GM18511 (cell line): ENCODE results near the gene SH3BP1.
"Not testable (repeated sequence)": the region's sequence is repeated elsewhere in the genome, so short reads cannot be mapped to it uniquely, and the experiment has no call there.

Experiments
- ATAC-seq: cut with Tn5 transposase; IDR thresholded peaks from one replicate; pipeline ENCODE4 v1.9.1; 2021; ENCODE audit warnings: mild to moderate bottlenecking, moderate library complexity; ENCODE audit not compliant: unreplicated experiment

Gene SH3BP1

DNA sequence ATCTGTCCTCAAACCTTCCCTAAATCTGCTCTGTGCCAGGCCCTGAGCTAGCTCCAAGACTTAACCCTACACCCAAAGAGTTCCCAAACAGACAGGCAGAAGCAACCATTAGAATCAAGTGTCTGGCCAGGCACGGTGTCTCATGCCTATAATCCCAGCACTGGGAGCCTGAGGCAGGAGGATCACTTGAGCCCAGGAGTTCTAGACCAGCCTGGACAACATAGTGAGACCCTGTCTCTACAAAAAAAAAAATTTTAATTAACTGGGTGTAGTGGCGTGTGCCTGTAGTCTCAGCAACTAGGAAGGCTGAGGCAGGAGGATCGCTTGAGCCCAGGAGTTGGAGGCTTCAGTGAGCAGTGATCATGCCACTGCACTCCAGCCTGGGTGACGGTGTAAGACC is 17.1 kb downstream of the SH3BP1 start:
- not testable (repeated sequence) for ATAC-seq

DNA sequence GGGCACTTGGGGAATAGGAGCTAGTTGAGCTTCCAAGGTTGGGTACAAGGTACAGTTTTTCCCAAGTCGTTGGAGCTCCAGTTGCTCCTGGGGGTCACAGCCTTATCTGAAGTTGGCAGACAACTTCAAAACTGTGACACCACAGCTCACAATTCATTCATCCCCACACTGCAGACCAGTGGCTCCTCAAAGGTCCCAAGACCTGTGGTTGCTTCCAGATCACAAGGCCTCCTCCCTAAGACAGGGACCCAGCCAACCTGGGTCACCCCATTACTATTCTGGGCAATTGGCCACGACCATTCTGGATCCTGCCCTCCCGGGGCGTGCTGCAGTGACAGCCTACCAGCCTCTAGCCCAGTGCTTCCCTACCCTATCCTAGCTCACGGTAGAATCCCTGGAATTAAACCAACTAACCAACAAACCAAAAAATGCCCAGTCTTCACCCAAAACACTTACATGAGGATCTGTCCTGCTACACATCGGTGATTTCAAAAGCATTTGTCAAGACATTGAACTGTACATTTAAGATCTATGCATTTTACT is 18.2 kb downstream of the SH3BP1 start:
- ATAC-seq = no peak

DNA sequence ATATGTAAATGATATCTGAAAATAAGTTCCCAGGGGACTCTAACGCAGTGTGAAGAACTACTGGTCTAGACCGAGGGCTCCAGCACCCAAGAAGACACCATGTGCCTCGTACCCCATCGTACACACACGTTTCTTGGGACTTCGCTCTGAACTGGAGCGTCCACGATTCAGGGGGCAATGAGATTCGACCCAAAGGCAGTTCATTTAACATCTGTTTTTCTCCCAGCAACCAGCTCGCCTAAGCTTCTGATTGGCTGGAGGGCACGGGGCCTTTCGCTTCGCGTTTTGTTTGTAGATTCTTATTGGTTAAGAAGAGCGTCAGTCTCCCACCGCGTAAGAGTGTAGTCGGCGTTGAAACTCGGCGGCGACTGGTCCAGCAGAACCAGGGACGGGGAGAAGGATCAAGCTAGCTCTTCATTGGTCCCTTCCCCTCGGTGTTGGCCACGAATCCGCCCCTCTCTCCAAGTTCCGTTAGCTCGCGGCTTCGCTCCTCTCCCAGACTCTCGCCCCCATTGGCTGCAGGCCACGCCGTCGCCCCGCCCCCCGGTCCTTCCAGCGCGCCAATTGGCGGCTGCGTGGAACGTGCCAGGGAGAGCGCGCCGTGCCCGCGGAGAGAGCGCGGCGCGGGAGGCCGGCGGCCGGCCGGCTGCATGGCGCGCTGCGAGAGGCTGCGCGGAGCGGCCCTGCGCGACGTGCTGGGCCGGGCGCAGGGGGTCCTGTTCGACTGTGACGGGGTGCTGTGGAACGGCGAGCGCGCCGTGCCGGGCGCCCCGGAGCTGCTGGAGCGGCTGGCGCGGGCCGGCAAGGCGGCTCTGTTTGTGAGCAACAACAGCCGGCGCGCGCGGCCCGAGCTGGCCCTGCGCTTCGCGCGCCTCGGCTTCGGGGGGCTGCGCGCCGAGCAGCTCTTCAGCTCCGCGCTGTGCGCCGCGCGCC is 18.9 kb downstream of the SH3BP1 start, which contains the start of gene PDXP:
Gene PDXP (plus strand): TSS at position 591 of the 933 bp plus-strand sequence. CDS start 60 bp downstream, at position 651.
- ATAC-seq = peak; percentile 89

DNA sequence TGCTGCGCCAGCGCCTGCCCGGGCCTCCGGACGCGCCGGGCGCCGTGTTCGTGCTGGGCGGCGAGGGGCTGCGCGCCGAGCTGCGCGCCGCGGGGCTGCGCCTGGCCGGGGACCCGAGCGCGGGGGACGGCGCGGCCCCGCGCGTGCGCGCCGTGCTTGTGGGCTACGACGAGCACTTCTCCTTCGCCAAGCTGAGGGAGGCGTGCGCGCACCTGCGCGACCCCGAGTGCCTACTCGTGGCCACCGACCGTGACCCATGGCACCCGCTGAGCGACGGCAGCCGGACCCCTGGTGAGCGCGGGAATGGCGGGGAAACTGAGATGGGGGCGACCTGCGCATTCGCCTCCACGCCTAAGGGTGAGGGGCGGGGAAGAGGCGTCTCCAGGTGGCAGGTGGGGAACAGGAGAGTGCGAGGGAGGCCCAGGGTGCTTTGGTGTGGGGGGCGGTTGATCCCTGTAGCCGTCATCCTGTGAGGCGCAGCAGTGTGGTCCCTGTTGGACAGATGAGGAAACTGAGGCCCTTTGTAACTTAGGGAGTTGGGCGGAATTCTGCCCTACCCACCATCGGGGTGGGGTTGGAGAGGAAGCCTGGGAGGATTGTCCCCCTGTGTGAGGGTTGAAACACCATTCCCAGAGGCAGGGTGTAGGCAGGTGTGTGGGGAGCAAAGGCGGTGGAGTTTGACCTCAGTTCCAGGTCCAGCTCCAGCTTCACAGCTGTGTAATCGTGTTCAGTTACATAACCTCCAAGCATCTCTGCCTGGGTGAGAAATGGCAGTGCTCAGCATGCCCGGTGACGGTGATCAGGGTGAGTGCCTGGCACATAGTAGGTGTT is 19.8 kb downstream of the SH3BP1 start:
- peak; percentile 10 for ATAC-seq

DNA sequence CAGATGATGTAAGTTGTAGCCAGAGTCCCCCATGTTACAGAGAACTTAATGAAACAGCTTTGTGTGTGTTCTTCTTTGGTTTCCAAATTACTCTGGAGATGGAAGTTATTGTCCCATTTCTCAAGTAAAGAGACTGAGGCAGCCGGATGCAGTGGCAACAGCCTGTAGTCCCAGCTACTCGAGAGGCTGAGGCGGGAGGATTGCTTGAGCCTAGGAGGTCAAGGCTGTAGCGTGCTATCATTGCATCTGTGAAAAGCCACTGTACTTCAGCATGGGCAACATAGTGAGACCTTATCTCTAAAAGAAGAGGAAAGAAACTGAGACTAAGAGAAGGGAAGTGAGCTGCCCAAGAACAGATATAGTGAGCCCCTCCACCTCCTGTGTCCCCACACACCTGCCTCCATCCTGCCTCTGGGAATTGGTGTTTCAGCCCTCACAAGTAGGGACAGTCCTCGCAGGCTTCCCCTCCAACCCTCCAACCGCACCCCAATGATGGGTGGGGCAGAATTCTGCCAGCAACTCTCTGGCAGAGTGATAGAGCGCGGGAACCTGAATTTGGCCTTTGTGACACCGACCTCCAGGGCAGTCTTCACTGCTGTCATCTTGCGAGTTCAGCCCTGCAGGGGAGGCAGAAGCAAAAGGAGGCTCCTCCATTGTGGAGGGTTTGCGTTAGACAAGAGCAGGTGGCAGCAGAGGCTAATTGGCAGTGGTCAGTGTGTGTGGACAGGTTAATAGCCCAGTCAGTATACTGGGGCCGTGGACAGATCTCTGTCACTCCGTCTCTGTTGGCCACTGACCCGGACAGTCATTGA is 20.6 kb downstream of the SH3BP1 start:
- no peak for ATAC-seq

DNA sequence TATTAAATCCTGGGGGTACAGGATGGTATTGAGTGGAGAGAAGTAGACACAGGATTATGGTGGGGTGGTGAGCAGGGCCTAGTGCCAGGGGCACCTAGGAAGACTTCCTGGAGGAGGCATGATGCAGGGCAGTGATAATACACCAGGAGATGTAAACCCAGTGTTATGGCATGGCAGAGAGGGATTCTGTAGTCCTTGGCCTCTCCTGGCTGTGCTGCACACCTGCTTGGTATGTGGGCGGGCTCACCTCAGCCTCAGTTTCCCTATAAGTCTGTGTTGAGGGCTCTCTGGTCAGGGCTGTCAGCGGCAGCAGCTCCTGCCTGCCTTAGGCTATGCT is 21.2 kb downstream of the SH3BP1 start:
- ATAC-seq = no peak

DNA sequence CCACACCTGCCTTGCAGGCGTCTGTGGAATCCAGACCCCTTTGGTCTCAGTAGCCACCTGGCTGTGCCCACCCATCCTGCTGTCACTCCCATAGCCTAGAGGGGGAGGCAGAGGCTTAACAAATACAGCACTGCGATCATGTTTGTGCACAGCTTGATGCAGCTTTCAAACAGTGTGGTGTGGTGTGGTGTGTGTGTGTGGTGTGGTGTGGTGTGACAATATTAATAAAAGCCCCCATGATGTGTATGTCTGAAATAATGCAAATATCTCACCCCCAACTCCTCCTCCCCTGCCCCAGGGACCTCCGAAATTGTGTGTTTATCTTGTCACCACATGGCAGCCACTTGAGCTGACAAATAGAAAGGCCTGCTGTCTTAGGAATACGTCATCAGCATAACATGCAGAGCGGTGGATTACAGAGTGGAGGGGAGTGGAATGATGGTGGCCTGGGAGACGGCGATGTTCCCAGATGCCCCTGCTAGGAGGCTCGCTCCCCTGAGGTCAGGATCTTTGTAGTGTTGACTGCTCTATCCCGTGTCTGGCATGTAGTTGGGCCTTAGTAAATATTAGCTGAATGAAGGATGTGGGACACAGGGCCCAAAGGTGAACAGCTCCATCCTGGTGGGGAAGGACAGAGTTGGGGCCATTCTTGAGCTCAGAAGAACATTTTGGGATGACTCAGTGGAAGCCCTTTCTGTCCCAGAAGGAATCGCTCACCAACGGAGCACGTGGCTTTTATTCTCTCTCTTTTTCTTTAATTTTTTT is 21.9 kb downstream of the SH3BP1 start:
- no peak for ATAC-seq

DNA sequence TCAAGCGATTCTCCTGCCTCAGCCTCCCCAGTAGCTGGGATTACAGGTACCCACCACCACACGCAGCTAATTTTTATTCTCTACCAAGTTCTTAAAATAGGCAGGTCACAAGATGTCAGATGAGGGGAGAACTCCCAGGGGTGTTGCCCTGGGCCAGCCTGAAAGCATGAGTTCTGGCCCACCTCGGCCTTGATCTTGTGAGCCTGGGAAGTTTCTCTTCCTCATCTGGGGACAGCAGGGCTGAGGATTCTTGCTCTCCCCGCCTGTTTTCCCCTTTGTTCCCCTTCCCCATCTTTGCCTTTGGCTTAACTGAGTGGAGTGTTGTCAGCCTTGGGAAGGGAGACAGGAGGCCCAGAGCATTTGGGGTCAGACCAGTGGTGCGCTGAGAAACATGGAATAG is 22.6 kb downstream of the SH3BP1 start:
- no peak for ATAC-seq

DNA sequence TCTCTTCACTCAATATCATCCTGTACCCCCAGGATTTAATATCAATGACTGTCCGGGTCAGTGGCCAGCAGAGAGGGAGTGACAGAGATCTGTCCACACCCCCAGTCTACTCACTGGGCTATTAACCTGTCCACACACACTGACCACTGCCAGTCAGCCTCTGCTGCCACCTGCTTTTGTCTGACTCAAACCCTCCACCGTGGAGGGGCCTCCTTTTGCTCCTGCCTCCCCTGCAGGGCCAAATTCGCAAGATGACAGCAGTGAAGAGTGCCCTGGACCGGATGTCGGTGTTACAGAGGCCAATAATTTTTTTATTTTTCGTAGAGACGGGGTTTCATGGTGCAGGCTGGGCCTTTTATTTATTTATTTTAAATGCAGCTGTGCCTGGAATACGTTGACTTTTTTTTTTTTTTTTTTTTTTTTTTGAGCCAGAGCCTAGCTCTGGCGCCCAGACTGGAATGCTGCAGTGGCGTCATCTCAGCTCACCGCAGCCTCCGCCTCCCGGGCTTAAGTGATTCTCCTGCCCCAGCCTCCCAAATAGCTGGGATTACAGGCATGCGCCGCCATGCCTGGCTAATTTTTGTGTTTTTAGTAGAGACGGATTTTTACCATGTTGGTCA is 24.2 kb downstream of the SH3BP1 start:
- no peak for ATAC-seq

DNA sequence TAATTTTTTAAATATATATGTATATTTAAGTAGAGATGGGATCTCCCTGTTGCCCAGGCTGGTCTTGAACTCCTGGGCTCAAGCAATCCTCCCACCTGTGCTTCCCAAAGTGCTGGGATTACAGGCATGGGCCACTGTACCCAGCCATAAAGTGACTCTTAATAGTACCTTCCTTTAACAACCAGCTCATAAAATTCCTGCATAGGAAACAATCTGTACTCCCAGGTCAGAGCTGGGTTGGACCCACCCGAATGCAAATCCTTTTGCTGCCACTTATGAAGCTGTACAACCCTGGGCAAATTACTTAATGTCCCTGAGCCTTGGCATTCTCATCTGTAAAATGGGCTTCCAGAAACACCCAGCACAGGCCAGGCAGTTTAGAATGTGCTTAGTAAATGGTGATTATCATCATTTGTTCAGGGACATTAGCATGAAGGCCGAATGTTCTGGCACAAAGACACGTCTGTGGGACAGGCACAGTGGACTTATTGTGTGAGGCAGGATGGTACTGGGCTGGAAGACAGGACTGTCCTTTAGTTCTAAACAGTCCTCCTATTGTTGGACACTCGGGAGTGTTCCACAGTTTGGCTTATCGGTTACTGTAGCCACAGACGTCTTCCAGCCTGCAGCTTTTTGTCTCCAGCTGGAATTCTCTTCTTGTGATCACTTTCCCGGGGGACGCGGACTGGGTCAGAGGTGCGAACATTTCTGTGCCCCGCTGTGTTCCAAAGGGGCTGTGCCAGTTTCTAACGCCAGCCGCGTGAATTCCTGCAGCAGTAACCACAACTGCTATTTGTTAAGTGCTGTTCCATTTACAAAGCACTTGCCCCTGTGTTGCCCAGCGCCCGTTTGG is 25.0 kb downstream of the SH3BP1 start:
- no peak for ATAC-seq

DNA sequence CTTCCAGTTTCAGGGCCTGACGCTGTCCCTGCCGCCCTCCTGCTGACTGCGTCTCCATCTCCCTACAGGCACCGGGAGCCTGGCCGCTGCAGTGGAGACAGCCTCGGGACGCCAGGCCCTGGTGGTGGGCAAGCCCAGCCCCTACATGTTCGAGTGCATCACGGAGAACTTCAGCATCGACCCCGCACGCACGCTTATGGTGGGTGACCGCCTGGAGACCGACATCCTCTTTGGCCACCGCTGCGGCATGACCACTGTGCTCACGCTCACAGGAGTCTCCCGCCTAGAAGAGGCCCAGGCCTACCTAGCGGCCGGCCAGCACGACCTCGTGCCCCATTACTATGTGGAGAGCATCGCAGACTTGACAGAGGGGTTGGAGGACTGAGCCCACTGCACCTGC is 26.0 kb downstream of the SH3BP1 start:
- ATAC-seq = no peak

DNA sequence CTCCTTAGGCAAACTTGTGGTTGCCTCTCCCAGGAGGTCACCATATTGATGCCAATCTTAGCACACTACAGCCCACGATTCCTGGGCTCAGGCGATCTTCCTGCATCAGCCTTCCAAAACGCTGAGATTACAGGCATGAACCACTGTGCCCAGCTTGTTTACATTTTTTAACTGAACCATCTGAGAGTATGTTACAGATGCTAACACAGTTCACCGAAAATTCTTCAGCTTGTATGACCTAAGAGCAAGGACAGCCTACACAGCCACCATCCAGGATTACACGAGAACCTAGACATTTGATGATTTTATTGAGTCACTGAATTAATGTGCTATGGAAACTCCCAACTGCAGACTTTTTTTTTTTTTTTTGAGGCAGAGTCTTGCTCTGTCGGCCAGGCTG is 30.1 kb downstream of the SH3BP1 start:
- no peak for ATAC-seq

DNA sequence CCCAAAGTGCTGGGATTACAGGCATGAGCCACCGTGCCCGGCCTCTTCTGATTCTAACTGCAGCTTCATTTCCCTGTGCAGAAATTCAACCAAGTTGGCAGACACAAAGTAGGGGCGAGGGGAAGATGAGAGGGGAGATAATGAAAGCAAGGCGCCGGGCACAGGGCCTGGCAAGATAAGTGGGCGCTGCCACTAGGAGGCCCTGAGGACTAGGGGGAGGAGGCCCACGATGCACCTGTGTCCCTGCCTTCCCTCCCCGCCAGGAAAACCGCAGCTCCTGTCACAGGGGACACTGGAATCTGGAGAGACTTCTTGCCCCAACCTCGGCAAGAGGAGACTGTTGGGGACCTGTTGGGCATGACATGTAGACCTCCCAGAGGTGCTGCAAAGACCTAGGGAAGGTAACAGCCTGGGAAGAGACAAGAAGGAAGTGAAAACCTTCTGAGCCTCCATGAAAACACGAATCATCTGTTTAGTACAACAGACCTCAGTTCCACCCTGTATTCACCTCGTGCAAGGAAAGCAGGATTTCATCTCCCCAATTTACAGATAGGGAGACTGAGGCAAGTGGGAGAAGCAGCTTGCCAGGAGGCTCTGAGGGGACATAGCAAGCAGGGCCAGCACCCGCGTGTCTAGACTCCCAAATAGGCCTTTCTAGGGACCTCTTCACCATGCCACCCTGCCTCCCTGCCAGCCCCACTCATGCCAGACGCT is 32.9 kb downstream of the SH3BP1 start:
- no peak for ATAC-seq

DNA sequence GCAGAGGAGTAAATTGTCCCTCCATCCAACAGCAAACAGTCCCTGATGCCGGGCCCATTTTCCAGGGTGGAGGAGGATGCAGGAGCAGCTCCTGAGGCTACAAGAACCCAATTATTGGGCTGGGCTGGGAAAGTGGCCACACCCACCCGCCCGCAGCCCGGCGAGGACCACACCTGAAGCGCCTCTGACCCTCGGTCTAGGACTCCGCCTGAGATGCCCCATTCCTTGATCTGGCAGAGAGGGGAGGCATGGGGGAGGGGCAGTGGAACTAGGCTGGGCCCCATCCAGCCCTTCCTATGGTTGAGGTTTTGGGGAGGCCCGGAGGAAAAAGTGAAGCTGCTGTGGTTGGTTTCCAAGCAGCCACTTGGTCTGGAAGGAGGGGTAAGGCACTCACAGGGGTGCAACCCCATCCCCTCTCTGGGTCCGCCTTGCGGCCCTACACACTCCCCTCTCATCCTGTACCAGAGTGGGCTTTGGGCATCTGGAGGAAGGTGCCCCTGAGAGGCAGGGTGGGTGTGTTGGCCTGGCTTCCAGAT is 33.5 kb downstream of the SH3BP1 start:
- no peak for ATAC-seq

DNA sequence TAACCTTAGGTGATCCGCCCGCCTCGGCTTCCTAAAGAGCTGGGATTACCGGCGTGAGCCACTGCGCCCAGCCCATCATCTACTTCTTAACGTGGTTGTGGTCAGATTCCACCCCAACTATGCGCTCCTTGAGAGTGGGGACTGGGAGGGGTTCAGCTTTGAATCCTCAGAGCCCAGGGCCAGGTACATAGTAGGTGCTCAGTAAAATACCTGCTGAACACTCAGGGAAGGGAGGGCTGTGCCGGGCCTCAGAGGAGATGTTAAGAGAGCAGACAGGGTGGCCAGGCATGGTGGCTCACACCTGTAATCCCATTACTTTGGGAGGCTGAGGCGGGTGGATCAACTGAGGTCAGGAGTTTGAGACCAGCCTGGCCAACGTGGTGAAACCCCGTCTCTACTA is 34.8 kb downstream of the SH3BP1 start:
- ATAC-seq = no peak

DNA sequence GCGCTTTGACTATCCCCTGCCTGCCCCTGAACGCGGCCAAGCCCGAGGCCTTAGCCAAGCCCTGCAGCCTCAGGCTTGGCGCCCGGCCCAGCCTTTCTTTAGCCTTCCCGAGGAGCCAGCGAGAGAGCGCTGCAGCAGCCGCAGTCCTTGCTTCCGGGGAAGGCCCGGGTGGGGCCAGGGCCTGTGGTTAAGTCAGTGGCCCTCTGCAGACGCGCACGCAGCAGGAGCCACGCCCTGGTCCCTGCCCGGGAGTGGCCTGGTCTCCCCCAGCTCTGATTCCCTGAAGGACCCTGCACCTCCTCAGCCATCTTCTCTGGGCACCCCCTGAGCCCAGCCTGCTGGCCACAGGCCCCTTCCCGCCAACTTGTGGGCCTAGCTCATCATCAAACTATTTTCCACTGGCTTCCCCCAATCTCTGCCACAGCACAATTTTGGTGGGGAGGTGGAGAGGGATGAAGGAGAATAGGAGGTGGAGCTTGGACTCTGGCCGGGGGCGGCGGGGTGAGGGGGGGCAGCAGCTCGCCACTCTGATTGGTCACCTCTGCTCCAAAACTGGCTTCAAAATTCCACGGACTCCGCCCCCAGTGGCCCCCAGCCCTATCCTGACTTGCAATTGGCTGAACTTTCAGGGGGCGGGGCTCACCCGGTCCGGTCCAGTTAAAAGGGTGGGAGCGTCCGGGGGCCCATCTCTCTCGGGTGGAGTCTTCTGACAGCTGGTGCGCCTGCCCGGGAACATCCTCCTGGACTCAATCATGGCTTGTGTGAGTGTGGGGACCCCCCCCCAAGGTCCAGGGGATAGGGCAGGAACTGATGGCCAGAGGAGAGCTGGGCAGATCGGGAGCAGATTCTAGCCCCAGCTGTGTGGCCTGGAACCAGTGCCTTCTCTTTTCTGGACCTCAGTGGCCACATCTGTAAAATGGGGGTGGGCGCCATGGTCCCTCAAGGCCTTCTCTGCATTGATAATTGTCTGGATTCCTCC is 35.8 kb downstream of the SH3BP1 start, which contains the start of gene LGALS1:
Gene LGALS1 (plus strand): TSS at position 686 of the 979 bp plus-strand sequence. CDS start 67 bp downstream, at position 753.
- ATAC-seq = peak; percentile 46
